Measurements from ENCODE around the gene UST. TPM values are rescaled to one million over a fixed set of nuclear protein-coding genes. Genes with fewer than 3 reads are reported as not detected.
"Not testable (repeated sequence)": the region's sequence is repeated elsewhere in the genome, so short reads cannot be mapped to it uniquely, and the experiment has no call there.

The UST gene
- total RNA-seq, 1 experiment from 2014 or later = 6.1 TPM

DNA sequence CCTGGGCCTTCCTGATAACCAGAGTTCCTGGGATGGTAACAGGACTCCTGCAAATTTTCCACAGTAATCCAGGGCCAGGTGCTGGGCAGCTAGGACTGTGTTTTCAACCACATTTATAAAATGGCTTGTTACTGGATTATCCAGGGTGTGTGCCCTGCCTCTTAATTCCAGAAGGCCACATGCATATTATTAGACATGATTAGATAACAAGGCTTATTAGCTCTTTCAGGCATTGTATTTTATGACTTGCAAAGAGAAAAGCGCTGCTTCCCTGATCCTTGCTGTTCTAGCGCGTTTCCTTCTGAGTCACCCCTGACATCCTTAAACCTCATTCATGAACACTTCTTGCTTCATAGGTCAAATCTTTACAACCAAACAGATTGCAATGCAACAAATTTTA, 208.6 kb downstream of the UST start:
- H3K4me2 ChIP-seq (ENCODE audit: low read length) = no peak overlapping the region
- H3K79me2 ChIP-seq (ENCODE audit: insufficient read depth, low read length) = no peaks in the 10 kb centered on the region
- intact Hi-C loops (cut with micrococcal nuclease) = no loop called here
- H2AFZ ChIP-seq (ENCODE audit: low read depth, low read length, poor library complexity, severe bottlenecking) = no peak overlapping the region
- H3K4me1 ChIP-seq (ENCODE audit: control insufficient read depth in 1 of 2, insufficient read depth in 2 of 2, low read length in 2 of 2) = no peaks in the 10 kb centered on the region
- H3K9ac ChIP-seq (ENCODE audit: low read length) = no peak overlapping the region
- H3K27me3 ChIP-seq (ENCODE audit: insufficient read depth, low read length) = no peaks in the 10 kb centered on the region
- no peak for ATAC-seq
- ChIA-PET RAD21 (ENCODE audit: low non-redundant PET in 1 of 2, low total read pairs in 2 of 2, uncharacterized antibody in 2 of 2, unreplicated experiment in 2 of 2) (no interaction called here), POLR2A (no interaction called here), CTCF (interaction anchor here (1.0 kb wide), 1 partner anchor 377 kb away, joined by 5 read pairs; no protein-coding TSS in a partner anchor)
- H3K9me2 ChIP-seq (ENCODE audit: insufficient read depth) = no peaks in the 10 kb centered on the region
- no peak overlapping the region for H3K4me3 ChIP-seq (replicated peaks in 1 of 2; ENCODE audit: low read depth in 1 of 2, low read length in 2 of 2)
- no peak for DNase-seq (ENCODE audit: low read depth, low spot score)
- H4K20me1 ChIP-seq (ENCODE audit: insufficient read depth) = no peaks in the 10 kb centered on the region
- no peaks in the 10 kb centered on the region for H3K36me3 ChIP-seq (ENCODE audit: control insufficient read depth in 1 of 2, insufficient read depth in 2 of 2, low read length in 2 of 2)
- TF ChIP-seq POLR2AphosphoS5 (IDR thresholded peaks at IDR 0.05; ENCODE audit: low read depth, low read length) (no peak), EGR1 (IDR thresholded peaks at IDR 0.05; ENCODE audit: low read depth) (no peak), TCF7L2 (IDR thresholded peaks at IDR 0.05; ENCODE audit: borderline replicate concordance, extremely low read depth, insufficient read depth, insufficient read length) (no peak), SP1 (IDR thresholded peaks at IDR 0.05; ENCODE audit: low read depth) (no peak), EZH2phosphoT487 (IDR thresholded peaks at IDR 0.05; ENCODE audit: borderline replicate concordance) (no peak), ELF1 (IDR thresholded peaks at IDR 0.05; ENCODE audit: borderline replicate concordance, low read depth) (no peak), POLR2A (IDR thresholded peaks at IDR 0.05; ENCODE audit: borderline replicate concordance, extremely low read depth, insufficient read depth, insufficient read length) (no peak), ZFX (IDR thresholded peaks at IDR 0.05) (no peak), YY1 (IDR thresholded peaks at IDR 0.05; ENCODE audit: extremely low read depth, insufficient replicate concordance, low read depth, low read length) (no peak), JUND (IDR thresholded peaks at IDR 0.05) (no peak), CEBPB (IDR thresholded peaks at IDR 0.05; ENCODE audit: low read depth) (no peak), SRF (IDR thresholded peaks at IDR 0.05; ENCODE audit: low read depth) (no peak), ZNF274 (IDR thresholded peaks at IDR 0.05; ENCODE audit: low read depth, low read length) (no peak), CBX3 (IDR thresholded peaks at IDR 0.05; ENCODE audit: low read depth) (no peak), SIN3A (IDR thresholded peaks at IDR 0.05; ENCODE audit: low read depth) (no peak)
- TF ChIP-seq, protein P1, sequence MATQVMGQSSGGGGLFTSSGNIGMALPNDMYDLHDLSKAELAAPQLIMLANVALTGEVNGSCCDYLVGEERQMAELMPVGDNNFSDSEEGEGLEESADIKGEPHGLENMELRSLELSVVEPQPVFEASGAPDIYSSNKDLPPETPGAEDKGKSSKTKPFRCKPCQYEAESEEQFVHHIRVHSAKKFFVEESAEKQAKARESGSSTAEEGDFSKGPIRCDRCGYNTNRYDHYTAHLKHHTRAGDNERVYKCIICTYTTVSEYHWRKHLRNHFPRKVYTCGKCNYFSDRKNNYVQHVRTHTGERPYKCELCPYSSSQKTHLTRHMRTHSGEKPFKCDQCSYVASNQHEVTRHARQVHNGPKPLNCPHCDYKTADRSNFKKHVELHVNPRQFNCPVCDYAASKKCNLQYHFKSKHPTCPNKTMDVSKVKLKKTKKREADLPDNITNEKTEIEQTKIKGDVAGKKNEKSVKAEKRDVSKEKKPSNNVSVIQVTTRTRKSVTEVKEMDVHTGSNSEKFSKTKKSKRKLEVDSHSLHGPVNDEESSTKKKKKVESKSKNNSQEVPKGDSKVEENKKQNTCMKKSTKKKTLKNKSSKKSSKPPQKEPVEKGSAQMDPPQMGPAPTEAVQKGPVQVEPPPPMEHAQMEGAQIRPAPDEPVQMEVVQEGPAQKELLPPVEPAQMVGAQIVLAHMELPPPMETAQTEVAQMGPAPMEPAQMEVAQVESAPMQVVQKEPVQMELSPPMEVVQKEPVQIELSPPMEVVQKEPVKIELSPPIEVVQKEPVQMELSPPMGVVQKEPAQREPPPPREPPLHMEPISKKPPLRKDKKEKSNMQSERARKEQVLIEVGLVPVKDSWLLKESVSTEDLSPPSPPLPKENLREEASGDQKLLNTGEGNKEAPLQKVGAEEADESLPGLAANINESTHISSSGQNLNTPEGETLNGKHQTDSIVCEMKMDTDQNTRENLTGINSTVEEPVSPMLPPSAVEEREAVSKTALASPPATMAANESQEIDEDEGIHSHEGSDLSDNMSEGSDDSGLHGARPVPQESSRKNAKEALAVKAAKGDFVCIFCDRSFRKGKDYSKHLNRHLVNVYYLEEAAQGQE (IDR thresholded peaks at IDR 0.05; ENCODE audit: low read depth) = no peak
- TF ChIP-seq, protein P2, sequence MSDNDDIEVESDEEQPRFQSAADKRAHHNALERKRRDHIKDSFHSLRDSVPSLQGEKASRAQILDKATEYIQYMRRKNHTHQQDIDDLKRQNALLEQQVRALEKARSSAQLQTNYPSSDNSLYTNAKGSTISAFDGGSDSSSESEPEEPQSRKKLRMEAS (IDR thresholded peaks at IDR 0.05) = no peak
- TF ChIP-seq, protein P3, sequence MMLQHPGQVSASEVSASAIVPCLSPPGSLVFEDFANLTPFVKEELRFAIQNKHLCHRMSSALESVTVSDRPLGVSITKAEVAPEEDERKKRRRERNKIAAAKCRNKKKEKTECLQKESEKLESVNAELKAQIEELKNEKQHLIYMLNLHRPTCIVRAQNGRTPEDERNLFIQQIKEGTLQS (IDR thresholded peaks at IDR 0.05) = no peak
- TF ChIP-seq, protein P4, sequence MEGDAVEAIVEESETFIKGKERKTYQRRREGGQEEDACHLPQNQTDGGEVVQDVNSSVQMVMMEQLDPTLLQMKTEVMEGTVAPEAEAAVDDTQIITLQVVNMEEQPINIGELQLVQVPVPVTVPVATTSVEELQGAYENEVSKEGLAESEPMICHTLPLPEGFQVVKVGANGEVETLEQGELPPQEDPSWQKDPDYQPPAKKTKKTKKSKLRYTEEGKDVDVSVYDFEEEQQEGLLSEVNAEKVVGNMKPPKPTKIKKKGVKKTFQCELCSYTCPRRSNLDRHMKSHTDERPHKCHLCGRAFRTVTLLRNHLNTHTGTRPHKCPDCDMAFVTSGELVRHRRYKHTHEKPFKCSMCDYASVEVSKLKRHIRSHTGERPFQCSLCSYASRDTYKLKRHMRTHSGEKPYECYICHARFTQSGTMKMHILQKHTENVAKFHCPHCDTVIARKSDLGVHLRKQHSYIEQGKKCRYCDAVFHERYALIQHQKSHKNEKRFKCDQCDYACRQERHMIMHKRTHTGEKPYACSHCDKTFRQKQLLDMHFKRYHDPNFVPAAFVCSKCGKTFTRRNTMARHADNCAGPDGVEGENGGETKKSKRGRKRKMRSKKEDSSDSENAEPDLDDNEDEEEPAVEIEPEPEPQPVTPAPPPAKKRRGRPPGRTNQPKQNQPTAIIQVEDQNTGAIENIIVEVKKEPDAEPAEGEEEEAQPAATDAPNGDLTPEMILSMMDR (IDR thresholded peaks at IDR 0.05 in 2 of 3, conservative IDR thresholded peaks at IDR 0.05 in 1 of 3; ENCODE audit: borderline replicate concordance in 1 of 3, insufficient read depth in 1 of 3, low read depth in 2 of 3, low read length in 2 of 3) = no peak
- H3K9me3 ChIP-seq (ENCODE audit: control insufficient read depth in 1 of 2, insufficient read depth in 1 of 2, low read depth in 1 of 2, low read length in 2 of 2) = no peaks in the 10 kb centered on the region
- BruUV-seq (replicated peaks) = no TSS peak
- no peak overlapping the region for H3K27ac ChIP-seq (ENCODE audit: low read depth, low read length)

DNA sequence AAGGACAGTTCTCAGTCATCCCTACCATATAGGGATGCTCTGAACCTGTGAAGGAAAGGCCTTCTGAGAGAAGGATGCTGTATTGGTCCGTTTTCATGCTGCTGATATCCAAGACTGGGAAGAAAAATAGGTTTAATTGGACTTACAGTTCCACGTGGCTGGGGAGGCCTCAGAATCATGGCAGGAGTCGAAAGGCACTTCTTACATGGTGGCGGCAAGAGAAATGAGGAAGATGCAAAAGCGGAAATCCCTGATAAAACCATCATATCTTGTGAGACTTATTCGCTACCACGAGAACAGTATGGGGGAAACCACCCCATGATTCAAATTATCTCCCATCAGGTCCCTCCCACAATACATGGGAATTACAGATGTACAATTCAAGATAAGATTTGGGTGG, 209.3 kb downstream of the UST start:
- H3K4me2 ChIP-seq (ENCODE audit: low read length); ATAC-seq; intact Hi-C loops (cut with micrococcal nuclease); H3K27me3 ChIP-seq (ENCODE audit: insufficient read depth, low read length); H4K20me1 ChIP-seq (ENCODE audit: insufficient read depth); H3K79me2 ChIP-seq (ENCODE audit: insufficient read depth, low read length); H3K27ac ChIP-seq (ENCODE audit: low read depth, low read length); H3K9me2 ChIP-seq (ENCODE audit: insufficient read depth); DNase-seq (ENCODE audit: low read depth, low spot score); H3K36me3 ChIP-seq (ENCODE audit: control insufficient read depth in 1 of 2, insufficient read depth in 2 of 2, low read length in 2 of 2); H3K9me3 ChIP-seq (ENCODE audit: control insufficient read depth in 1 of 2, insufficient read depth in 1 of 2, low read depth in 1 of 2, low read length in 2 of 2); CTCF ChIA-PET; RAD21 ChIA-PET (ENCODE audit: low non-redundant PET in 1 of 2, low total read pairs in 2 of 2, uncharacterized antibody in 2 of 2, unreplicated experiment in 2 of 2); POLR2A ChIA-PET; BruUV-seq (replicated peaks); H2AFZ ChIP-seq (ENCODE audit: low read depth, low read length, poor library complexity, severe bottlenecking); H3K9ac ChIP-seq (ENCODE audit: low read length); H3K4me1 ChIP-seq (ENCODE audit: control insufficient read depth in 1 of 2, insufficient read depth in 2 of 2, low read length in 2 of 2); H3K4me3 ChIP-seq (replicated peaks in 1 of 2; ENCODE audit: low read depth in 1 of 2, low read length in 2 of 2): not testable (repeated sequence)
